ENCODE results near the gene HAUS3. TPM values are rescaled to one million over a fixed set of nuclear protein-coding genes. Genes with fewer than 3 reads are reported as not detected.

The HAUS3 gene
- total and polyA plus RNA-seq, 2 of the 8 experiments (the other 6 are each of a cell fraction or from before 2014, with no cell fraction given), result 3.2 to 14.8 TPM

GRCh38 chr4:2179717-2180116 lies 62.2 kb downstream of the HAUS3 start (continued):
- TF ChIP-seq CHD7 (IDR thresholded peaks at IDR 0.05; ENCODE audit: insufficient replicate concordance, low read length) (no peak), RNF2 (IDR thresholded peaks at IDR 0.05; ENCODE audit: borderline replicate concordance, low read depth, low read length, missing control alignments, poor library complexity, severe bottlenecking) (no peak), HDAC6 (IDR thresholded peaks at IDR 0.05; ENCODE audit: low read depth, low read length) (no peak), CREB1 (IDR thresholded peaks at IDR 0.05) (no peak), JUN (IDR thresholded peaks at IDR 0.05; ENCODE audit: low read depth, low read length) (no peak), TEAD4 (IDR thresholded peaks at IDR 0.05; ENCODE audit: low read depth, low read length) (no peak), SIRT6 (IDR thresholded peaks at IDR 0.05; ENCODE audit: low read length) (no peak), POLR2AphosphoS5 (IDR thresholded peaks at IDR 0.05; ENCODE audit: low read depth, low read length) (no peak), HDAC2 (IDR thresholded peaks at IDR 0.05; ENCODE audit: borderline replicate concordance in 1 of 2, low read depth in 2 of 2, low read length in 2 of 2) (no peak), ZNF274 (IDR thresholded peaks at IDR 0.05; ENCODE audit: borderline replicate concordance, extremely low read depth, low read length) (no peak), EP300 (IDR thresholded peaks at IDR 0.05; ENCODE audit: borderline replicate concordance in 1 of 2, low read depth in 2 of 2, low read length in 2 of 2) (no peak), SIX5 (IDR thresholded peaks at IDR 0.05; ENCODE audit: low read depth, low read length) (no peak)
